Amygdala (tissue), 56 donors: ENCODE results near the gene TRIO.
A peak's percentile ranks its signal among the peaks of the same experiment; 100 is the strongest.
"Not testable (repeated sequence)": the region's sequence is repeated elsewhere in the genome, so short reads cannot be mapped to it uniquely, and the experiment has no call there.

ENCODE experiments used
- DNase-seq, 56 donors: peaks; one replicate each; lab custom pipeline; 2025; lab: John Stamatoyannopoulos, UW

TRIO gene

DNA sequence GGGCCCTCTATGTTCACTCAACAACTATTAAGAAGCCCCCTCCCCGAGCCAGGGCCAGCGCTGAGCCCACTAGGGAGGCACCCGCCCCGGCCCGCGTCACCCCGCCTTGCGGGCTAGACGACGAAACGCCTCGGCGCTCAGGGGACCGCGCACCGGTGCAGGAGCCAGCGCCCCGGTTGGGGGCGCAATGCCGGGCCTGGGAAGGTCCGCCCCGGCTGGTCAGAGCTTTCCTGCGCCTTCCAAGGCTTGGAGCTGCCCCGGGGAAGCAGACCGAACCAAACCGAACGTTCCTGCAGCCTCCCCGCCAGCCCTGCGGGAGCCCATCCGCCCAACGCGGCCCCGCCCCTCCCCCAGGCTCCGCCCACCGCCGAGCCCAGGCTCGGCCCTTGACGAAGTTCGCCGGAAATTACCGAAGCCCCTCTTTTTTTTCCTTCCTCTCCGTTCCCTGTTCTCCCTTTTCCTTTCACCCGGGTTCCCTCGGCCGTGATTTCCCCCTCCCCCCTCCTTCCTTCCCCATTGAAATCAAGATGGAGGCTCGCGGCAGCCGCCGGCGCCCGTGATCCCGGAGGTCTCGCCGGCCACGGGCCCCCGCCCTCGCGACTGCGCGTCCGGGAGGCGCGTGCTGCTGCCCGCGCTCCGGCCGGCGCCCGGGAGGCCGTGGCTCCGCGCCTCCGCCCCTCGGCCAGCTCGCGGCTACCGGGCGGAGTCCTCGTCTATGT, at the start of gene TRIO:
Gene TRIO (plus strand): TSS at position 516 of the 719 bp plus-strand sequence. CDS start 384 bp downstream, outside the sequence.
- DNase-seq: peak; percentile 40 to 94 (median 84)

DNA sequence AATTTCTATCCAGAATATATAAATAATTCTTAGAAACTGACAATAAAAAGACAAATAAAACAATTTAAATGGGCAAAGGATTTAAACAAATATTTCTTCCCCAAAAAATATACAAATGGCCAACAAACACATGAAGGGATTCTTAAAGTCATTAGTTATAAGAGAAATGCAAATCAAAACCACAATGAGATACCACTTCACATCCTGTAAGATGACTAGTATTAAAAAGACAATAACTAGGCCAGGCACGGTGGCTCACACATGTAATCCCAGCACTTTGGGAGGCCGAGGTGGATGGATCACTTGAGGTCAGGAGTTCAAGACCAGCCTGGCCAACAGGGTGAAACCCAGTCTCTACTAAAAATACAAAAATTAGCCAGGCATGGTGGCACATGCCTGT, 45.8 kb upstream of the TRIO start:
- DNase-seq: not testable (repeated sequence)

GRCh38 chr5:14097998-14098471, 45.1 kb upstream of the TRIO start:
- DNase-seq: no peak

DNA sequence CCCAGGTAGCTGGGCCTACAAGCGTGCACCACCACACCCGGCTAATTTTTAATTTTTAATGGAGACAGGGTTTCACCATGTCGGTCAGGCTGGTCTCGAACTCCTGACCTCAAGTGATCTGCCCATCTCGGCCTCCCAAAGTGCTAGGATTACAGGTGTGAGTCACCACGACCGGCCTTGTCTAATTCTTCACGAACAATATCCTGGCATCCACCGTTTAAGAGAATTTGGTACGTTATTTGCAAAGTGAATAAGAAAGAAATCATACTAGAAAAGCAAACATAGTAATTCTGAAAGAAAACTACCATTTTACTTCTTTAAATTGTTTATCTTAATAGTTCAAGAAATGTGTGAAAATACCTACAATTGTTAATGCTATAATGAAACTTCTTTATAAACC, 42.9 kb upstream of the TRIO start:
- no peak for DNase-seq

DNA sequence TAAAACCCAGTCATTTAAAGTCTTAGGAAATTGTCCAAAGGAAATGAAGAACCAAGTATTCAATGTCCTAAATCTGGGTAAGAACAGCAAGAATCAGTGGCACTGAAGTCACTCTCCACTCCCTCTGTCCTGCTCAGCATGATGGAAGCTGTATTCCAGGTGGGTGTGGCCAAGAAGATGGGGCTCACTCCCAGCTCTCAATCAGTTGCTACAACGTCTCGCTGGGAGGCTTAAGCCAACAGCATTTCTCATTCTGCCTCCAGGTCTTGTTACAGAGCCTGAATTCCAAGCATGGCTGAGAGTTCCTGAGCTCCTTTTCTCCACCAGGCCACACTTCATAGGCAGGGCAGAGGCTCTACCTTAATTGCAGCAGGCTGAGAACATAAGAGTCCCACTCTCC, 41.2 kb upstream of the TRIO start:
- no peak for DNase-seq

GRCh38 chr5:14102666-14103065, 40.5 kb upstream of the TRIO start:
- no peak for DNase-seq

DNA sequence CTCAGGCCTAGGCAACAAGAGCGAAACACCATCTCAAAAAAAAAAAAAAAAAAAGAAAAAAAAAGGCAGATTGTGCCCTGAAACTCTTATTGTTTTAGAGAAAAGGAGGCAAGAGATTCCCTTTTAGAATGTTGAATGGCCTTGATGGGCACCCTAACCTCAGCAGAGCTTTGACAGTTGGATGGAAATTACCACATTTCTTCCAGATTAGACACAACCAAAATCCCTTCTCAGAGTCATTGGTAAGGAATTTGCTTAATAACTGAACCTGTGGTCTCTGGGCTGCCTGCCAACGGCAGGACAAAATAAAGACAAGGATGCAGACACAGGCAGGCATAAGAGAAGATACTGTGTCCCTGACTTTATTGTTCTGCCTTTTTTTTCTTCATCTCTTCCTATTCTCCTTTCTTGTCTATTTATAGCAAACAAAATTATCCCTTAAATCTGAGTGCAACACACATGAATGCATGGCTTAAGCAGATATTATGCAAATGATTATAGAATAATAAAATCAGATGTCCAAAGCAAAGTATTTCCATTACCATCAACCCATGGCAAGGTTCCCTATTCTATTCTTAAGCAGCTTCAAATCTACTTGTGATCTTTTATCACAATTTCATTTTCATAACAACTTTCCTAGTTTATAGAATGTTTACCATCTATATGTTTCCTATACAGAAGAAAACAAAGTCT, 37.3 kb upstream of the TRIO start:
- no peak for DNase-seq

GRCh38 chr5:14107536-14107935, 35.6 kb upstream of the TRIO start:
- no peak for DNase-seq

GRCh38 chr5:14108170-14108996, 34.8 kb upstream of the TRIO start:
- DNase-seq: peak in 31 of 56 donors; percentile 2 to 48 (median 15)

GRCh38 chr5:14109041-14109747, 33.9 kb upstream of the TRIO start:
- no peak for DNase-seq

DNA sequence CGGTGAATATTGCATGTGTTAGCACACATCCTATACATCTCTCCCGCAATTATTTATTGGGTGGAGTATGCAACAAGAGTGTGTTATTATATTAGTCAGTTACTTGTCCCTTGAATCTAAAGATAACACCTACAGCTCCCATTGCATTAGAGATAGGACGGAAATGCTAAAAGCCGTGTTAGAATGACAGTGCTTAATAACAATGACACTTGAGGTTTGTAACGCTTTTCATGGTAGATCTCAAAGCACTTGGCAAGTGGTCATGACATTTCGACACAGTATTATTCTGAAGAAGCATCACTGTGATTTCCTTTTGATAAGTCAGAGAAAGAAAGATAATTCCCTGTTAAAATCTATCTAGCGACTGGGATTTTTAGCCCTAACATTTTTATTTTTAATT, 33.4 kb upstream of the TRIO start:
- DNase-seq: no peak

DNA sequence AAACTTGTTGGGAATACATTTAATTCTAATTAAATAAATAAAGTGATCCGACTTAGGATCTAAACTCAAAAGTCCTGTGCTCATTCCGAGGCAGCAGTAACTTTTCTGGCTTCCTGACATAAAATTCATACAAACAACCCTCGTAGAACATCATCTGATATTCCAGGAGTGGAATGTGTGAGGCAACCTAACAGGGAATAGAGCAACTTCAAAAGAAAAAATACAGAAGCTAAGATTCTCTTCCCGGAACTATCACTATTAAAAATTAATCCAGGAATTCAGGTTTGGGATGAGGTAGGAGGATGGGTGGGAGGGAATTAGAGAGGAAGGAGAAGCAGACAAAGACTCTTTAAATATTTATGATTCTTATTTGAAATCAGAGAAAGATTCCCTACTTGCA, 32.9 kb upstream of the TRIO start:
- DNase-seq: no peak

DNA sequence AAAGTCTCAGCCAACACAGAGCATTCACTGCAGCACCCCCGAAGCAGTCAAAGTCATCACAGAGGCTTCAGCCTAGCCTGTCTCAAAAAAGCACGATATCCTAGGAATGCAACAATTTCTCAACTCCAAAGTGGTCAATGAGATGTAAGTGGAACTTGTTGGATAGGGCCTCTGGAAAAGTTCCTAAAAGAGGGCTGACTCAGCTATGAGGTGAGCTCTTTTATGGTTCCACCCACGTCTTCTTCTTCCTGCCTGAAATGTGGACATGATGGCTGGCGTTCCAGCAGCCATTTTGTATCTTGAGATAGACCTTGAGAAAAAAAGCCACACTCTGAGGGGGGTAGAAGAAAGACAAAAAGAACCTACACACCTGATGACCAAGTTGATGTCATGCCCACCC, 32.5 kb upstream of the TRIO start:
- DNase-seq: no peak

GRCh38 chr5:14112998-14113652, 30.0 kb upstream of the TRIO start:
- no peak for DNase-seq

DNA sequence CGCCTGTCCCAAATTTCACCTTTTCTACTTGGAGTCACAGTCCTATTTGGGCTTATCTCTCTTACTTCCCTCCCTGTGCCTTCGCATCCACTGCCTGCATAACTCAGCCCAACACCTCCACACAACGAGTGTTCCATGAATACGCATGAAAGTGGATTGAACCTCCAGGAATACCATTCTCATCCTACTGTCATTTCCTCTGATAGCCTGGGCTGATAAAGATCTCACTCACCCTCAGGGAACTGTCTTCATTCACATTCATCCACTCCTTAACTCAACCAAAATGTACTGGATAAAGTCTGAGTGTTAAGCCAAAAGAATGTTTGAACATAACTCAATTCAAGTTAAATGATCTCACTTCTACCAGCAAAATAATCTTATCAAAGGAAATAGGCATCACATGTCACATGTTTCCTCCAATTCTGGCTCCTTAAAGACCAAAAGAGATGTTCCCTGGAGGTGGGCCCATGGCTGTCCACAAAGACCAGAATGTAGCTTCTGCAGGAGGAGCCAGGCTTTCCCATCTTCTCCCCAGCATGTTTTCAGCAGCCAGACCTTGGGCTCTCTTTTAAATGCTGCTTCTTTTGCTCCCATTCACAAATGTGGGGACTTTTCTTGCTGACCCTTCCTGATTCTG, 28.4 kb upstream of the TRIO start:
- DNase-seq: no peak

DNA sequence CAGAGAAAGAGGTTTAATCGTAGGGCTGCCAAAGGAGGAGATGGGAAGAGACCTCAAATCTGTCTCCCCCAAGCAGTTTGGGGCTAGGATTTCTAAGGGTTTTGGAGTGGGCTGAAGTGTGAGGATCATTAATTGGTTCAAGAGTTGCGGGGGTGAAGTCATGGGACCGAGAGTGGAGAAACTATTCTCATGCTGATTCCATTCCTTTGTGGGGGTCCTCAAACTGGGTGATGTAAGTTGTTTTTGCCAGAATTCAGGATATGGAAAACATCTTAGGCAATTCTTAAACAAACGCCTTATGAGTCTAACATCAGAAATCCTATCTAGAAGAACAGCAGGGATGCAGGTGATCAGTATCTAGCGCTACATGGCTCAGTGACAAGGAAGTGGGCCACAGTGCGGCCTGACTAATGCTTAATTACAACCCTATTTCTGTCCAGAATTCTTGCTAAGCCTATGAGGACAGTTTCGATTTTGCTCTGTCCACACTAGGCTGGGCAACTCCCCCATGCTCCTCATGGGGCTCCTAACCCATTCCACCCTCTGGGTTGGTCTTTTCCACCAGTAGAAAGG, 27.7 kb upstream of the TRIO start:
- DNase-seq: no peak

DNA sequence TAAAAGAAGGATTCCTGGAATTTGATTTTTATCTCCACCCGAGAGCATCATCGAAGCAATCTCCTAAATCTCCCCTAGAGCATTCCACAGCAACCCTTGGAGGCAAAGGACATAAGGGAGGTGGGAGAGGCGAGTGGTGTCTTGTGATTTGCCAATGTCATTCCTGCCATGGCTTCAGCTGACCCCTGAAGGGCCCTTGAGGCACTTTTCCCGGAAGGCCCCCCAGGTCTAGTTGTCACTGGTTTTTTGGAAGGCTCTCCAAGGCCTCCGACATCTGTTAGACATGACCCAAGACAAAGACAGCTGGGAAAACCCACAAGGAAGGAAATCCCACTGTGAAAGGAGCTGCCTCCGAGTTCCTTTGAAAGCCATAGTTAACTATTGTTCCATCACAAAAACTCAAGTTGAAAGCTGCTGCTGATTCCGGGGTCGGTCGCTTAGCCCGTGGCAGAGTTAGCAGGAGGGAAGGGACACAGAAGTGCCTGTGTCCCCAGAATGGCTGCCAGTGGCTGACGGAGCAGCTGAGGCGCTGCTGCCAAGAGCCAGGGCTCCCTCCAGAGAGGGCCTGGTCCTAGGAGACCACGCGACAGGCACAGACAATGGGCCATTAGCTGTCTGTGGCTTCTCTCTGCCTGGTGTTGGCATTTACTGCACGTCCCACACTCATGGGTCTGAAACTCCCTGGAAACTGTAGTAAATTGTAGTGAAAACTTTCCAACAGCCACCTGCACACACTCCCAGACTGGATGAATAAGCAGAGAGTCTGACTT, 24.4 kb upstream of the TRIO start:
- DNase-seq: peak in 55 of 56 donors; percentile 7 to 96 (median 83)

DNA sequence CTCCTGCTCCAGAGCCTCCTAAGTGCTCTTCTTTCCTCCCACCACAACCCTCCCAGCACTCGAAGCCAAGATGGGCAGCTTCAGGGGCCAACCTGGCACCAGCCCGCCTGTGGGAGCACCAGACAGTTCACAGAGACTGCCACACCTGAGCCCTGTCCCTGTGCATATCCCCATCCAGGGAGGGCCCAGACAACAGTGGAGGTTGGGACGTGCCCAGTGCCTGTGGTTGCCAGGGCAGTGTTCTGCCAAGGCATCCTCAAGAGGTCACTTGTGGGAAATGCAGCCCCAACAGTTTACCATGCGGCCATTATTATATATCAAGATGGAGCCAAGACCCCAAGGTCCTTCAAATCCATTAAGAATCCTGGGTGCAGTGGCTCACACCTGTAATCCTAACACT, 23.0 kb upstream of the TRIO start:
- no peak for DNase-seq
